NCI-H1417 (cell line): ENCODE measurements around the gene USP21.
A peak's percentile ranks its signal among the peaks of the same experiment; 100 is the strongest.
"Not testable (repeated sequence)": the region's sequence is repeated elsewhere in the genome, so short reads cannot be mapped to it uniquely, and the experiment has no call there.

ENCODE experiments used
- DNase-seq, 3 experiments: peaks; one replicate each; lab custom pipeline; 2025; lab: John Stamatoyannopoulos, UW

The USP21 gene, protein sequence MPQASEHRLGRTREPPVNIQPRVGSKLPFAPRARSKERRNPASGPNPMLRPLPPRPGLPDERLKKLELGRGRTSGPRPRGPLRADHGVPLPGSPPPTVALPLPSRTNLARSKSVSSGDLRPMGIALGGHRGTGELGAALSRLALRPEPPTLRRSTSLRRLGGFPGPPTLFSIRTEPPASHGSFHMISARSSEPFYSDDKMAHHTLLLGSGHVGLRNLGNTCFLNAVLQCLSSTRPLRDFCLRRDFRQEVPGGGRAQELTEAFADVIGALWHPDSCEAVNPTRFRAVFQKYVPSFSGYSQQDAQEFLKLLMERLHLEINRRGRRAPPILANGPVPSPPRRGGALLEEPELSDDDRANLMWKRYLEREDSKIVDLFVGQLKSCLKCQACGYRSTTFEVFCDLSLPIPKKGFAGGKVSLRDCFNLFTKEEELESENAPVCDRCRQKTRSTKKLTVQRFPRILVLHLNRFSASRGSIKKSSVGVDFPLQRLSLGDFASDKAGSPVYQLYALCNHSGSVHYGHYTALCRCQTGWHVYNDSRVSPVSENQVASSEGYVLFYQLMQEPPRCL

DNA sequence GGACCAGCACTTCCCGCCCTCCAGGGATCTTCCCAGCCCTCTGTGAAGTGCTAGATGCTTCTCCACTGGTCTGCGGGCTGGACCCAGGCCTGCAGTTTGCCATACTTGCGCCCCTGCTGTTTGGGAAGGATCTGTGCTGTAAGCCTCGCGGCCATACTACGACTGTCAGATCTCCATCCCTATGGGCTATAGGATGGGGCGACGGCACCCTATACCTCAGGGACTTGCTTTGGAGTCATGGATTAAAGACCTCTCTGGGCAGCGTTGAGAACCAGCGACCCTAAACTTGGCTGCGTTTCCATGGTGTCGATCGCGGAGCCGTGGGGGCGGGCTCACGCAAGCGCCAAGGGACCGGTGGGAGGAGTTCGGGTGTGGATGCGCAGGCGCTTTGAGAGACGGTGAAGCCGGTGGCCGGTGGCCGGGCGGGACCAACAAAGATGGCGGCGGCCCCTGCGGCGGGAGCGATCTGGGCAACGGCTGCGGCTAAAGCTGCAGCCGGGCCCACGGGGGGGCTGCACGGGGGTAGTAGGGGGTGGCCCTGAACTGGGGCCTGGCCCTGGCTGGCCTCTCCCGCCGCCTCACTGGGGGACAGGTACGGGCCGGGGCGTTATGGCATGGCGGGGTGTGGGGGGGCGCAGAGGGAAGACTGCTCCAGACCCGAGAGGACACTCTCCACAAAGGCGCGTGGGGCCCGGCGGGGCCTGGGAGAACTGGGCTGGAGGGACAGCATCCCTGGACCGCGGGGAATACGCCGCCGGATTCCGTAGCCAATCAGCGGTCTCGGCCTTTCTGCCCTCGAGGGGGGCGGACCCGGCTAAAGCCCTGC lies at the start of gene USP21:
Gene USP21 (plus strand): TSS at position 414 of the 826 bp plus-strand sequence. CDS start 1,141 bp downstream, outside the sequence.
- peak; percentile 91 to 99 (median 96) for DNase-seq

GRCh38 chr1:161111117-161111516 lies 48.2 kb upstream of the USP21 start:
- no peak for DNase-seq

DNA sequence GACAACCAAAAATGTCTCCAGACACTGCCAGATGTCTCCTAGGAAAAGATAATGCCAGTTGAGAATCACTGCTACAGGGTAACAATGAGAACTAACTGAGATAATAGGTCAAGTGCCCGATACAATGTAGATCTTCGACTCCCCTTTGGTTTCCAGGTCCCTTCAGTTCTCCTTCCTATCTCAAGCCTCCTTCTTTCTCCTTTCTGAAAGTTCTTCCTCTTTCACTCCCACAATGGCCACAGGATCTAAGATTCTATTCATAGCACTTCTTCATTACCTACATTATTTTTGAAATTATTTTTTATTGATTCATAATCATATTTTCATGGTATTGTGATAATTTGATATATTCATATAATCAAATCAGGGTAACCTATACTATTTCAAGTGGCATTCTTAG lies 47.8 kb upstream of the USP21 start:
- no peak for DNase-seq

- DNase-seq = no peak
Measured at GRCh38 chr1:161113915-161114314, 45.4 kb upstream of the USP21 start.

- DNase-seq = no peak
Measured at GRCh38 chr1:161114556-161114955, 44.7 kb upstream of the USP21 start.

- DNase-seq = no peak
Measured at GRCh38 chr1:161115132-161115711, 44.1 kb upstream of the USP21 start.

DNA sequence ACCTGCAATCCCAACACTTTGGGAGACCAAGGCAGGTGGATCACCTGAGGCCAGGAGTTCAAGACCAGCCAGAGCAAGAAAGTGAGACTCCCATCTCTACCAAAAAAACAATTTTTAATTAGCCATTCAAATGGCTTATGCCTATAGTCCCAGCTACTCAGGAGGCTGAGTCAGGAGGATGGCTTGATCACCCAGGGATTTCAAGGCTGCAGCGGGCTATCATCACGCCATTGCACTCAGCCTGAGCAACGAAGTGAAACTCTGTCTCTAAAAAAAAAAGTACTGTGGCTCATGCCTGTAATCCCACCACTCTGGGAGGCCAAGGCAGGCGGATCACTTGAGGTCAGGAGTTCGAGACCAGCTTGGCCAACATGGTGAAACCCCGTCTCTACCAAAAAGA lies 43.3 kb upstream of the USP21 start:
- DNase-seq = not testable (repeated sequence)

DNA sequence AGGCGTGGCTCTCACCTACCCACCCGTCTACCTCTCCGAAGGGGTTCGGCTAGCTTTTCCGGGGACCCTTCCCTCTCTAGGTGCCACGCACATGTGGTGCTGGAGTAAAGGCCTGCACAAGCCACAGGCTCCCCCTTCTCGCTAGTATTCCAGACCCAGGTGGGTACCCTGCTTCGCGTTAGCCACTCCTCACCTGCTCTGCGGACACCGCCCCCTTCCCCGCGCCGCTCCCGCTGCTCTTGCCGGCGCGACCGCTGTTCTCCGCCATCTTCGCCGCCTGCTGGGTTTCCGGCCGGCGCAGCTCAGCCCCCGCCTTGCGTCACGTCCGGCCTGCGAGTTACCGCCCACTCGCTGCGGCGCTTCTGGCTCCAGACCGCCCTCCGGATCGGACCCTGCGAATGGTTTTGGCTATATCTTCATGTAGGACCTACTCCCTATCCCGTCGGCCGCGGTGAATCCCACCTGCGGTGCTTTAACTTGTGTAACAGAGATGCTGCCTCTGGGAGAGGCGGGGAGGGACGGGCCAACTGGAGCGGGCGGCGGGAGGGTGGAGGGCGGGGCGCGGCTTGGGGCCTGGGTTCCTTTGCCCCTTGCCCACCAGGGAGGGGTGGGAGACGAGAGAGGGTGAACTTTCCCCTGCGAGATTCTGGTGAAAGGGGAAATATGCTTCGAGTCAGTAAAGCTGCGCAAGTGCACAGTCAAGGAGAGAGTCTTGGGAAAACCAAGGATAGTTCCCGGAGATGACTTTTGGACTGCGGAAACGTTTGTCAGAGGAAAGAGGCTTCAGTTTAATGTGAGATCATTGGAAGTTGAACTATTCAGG lies 41.3 kb upstream of the USP21 start, which contains the start of the genes NIT1 and PFDN2:
Gene NIT1 (plus strand): TSS at position 347 of the 823 bp plus-strand sequence. CDS start 72 bp downstream, at position 419.
Gene PFDN2 (minus strand): TSS at position 279 of the 823 bp plus-strand sequence. CDS start 11 bp downstream, at position 268.
- DNase-seq = peak; percentile 85 to 94 (median 87)

- DNase-seq = no peak
Measured at GRCh38 chr1:161119092-161119903, 40.0 kb upstream of the USP21 start.

- DNase-seq = no peak
Measured at GRCh38 chr1:161121042-161121650, 38.2 kb upstream of the USP21 start.

GRCh38 chr1:161121834-161122233 lies 37.5 kb upstream of the USP21 start:
- DNase-seq = no peak

DNA sequence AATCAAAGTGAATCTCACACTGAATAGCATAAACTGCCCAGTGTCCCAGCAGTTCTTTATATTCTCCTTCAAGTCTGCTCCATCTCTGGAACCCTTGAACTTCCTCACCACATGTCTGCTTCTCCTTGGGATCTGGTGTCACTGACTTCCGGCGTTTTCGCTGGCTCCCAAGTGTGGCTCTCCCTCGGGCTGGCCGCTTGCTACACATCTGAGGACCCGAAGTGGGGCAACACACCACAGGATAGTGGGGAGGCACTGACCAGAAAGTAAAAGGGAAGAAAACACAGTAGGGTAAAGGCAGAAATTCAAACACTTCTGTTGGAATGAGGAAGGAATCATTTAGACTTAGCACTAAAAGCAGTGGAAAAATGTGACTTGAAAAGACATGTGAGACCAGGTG lies 36.3 kb upstream of the USP21 start:
- DNase-seq = no peak

DNA sequence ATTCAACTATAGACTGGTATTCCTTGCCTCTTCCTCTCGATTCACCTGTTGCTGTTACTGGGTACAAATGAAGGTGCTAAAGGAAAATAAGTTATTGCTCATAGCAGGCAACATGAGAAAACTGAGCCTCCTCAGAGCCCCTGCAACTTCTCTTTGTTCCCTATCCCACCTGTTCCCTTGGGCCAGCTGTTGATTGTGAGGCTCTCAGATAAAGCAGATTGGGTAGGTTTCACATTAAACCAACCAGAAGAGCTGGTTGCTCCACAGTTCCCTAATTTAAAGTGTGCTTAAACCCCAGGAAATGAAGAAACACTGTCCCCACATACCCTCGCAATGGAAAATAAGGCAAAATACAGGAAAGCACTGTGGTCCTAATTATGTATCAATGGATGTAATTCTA lies 31.7 kb upstream of the USP21 start:
- DNase-seq = no peak

DNA sequence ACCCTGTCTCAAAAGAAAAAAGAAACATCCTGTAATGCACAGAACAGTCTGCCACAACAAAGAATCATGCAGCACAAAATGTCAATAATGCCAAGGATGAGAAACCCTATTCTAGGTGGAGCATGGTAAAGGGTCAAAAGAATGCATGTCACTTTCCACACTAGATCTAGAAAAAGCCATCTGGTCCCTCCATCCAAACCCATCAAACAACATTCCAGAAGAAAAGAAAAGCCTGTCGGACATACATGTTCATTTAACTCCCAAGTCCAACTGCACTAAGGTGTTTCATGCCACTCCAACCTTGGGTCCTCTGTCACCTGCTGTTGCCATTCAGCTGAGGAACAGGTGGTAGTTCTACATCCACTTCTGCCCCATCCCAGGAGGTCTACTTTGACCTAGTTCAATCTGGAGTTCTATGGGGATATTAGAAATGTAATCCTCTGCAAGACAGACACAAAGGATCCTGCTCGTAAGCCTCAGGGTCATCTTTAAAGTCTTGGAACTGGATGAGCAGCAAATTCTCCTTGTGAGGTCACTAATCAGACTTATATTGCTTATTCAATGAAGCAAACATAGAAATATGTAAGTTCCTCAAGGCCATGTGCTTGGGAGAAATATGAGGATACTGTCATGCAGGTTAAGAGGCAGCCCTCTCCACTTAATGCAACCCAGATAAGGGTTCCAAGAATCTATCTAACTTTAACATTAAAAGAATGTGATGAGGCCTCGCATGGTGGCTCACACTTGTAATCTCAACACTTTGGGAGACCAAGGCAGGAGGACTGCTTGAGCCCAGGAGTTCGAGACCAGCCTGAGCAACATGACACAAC lies 30.5 kb upstream of the USP21 start:
- DNase-seq = no peak

- no peak for DNase-seq
Measured at GRCh38 chr1:161130266-161130665, 29.0 kb upstream of the USP21 start.

DNA sequence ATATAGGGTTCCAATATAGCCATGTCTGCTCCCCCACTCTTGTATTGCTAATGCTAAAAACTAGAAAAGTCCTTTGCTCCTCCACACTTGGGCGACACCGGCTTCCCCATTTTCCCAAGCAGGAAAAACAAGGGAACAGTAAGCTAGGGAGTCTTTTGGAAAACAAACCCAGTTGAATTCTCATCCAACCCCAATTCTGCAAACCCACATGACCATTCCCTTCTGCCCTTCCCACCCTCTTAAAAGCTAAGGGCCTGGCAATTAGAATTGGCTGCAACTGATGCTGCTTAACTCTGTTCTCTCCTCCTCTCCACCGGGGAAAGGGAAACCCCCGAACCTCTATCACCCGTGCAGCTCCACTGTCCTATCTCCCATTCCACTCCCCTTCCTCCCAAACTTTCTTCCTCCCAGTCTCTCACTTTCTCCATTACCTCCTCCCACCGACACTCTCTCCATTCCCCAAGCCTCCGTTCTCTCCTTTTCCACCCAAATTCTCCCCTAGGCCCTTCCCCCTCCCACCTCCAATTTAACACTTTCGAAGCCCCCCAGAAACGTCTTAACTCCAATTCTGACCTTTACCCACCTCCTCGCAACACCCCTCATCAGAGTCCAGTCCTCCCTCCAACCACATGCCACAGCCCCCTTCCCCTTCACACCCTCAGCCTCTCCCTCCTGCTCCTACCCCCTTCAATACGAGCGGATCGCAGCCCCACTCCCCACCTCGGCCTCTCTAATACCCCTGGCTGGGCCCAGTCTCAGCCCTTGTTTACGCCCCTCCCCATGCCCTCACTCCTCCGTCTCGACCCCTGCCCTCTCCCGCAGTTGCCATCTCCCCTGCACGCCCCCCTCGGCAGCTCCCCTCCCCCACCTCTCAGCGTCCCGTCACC lies 27.5 kb upstream of the USP21 start:
- DNase-seq = peak in 1 of 3 experiments; percentile 46

GRCh38 chr1:161132410-161133219 lies 26.7 kb upstream of the USP21 start, which contains the start of gene DEDD:
Gene DEDD (minus strand): TSS chr1:161132667. CDS start chr1:161124462, 8,205 bp downstream.
- DNase-seq = peak; percentile 95 to 99 (median 98)
